Fibroblast of lung (primary cell): ENCODE results near the gene CCT7. TPM values are rescaled to one million over a fixed set of nuclear protein-coding genes. Genes with fewer than 3 reads are reported as not detected.

Experiments used
- DNase-seq, 2 donors: peaks; one replicate each; pipeline versions ENCODE4 v3.0.0 to v3.0.0-alpha.2; 2010; ENCODE audit warnings: low read depth in 2 of 2
- H2AFZ ChIP-seq: 2 replicates; pipeline ENCODE4 v1.5.1; 2012; ENCODE audit warnings: low read length, control low read depth, inconsistent platforms
- H3K27ac ChIP-seq: 2 replicates; pipeline ENCODE4 v1.5.1; 2011; ENCODE audit warnings: low read length, control low read depth; ENCODE audit not compliant: insufficient read depth
- H3K27me3 ChIP-seq: 2 replicates; pipeline ENCODE4 v1.5.1; 2011; ENCODE audit warnings: mild to moderate bottlenecking, low read length; ENCODE audit not compliant: control insufficient read depth, insufficient read depth
- H3K36me3 ChIP-seq: 2 replicates; pipeline ENCODE4 v1.5.1; 2011; ENCODE audit warnings: low read length; ENCODE audit not compliant: control insufficient read depth, insufficient read depth
- H3K4me1 ChIP-seq: 2 replicates; pipeline ENCODE4 v1.5.1; 2011; ENCODE audit warnings: low read length; ENCODE audit not compliant: control insufficient read depth, insufficient read depth; ENCODE audit errors: extremely low read depth
- H3K4me2 ChIP-seq: 2 replicates; pipeline ENCODE4 v1.5.1; 2011; ENCODE audit warnings: low read length, control low read depth; ENCODE audit not compliant: insufficient read depth; ENCODE audit errors: extremely low read depth
- H3K4me3 ChIP-seq, 4 experiments: fragments of 200-600 bp in 1 of 4; sonication (generic) in 1 of 4; replicated peaks in 1 of 4; 2 replicates each; pipeline ENCODE4 v1.5.1; 2011 to 2016; ENCODE audit warnings: low read length in 4 of 4, low read depth in 3 of 4, mild to moderate bottlenecking in 3 of 4, control low read depth in 2 of 4, inconsistent platforms in 1 of 4, mixed read lengths in 1 of 4; ENCODE audit not compliant: insufficient read depth in 1 of 4; ENCODE audit errors: control extremely low read depth in 1 of 4
- H3K79me2 ChIP-seq: 2 replicates; pipeline ENCODE4 v1.5.1; 2012; ENCODE audit warnings: mild to moderate bottlenecking, low read length, inconsistent platforms; ENCODE audit not compliant: control insufficient read depth, insufficient read depth
- H3K9ac ChIP-seq: 2 replicates; pipeline ENCODE4 v1.5.1; 2011; ENCODE audit warnings: mild to moderate bottlenecking, low read length, control low read depth; ENCODE audit not compliant: insufficient read depth
- H3K9me3 ChIP-seq: 2 replicates; pipeline ENCODE4 v1.5.1; 2012; ENCODE audit warnings: low read depth, low read length; ENCODE audit not compliant: control insufficient read depth, insufficient read depth
- H4K20me1 ChIP-seq: 2 replicates; pipeline ENCODE4 v1.5.1; 2011; ENCODE audit warnings: low read length; ENCODE audit not compliant: control insufficient read depth, insufficient read depth; ENCODE audit errors: extremely low read depth
- CTCF ChIP-seq, 2 donors: IDR thresholded peaks in 1 of 2; conservative IDR thresholded peaks in 1 of 2; 1 replicate in 1 of 2; 2 replicates in 1 of 2; pipeline ENCODE4 v1.5.1; 2011 to 2012; ENCODE audit warnings: low read length in 2 of 2, control low read depth in 1 of 2, inconsistent platforms in 1 of 2, low read depth in 1 of 2, mild to moderate bottlenecking in 1 of 2
- EZH2 ChIP-seq: IDR thresholded peaks from 2 replicates; pipeline ENCODE4 v1.5.1; 2012; ENCODE audit warnings: low read length, control low read depth, mild to moderate bottlenecking; ENCODE audit errors: missing control alignments
- polyA plus RNA-seq, 2 donors: library from polyadenylated mRNA; depleted of rRNA in 1 of 2; stranded (reverse) in 1 of 2; unstranded in 1 of 2; fragments of >200 nt; gene quantifications; 2 replicates each; pipeline ENCODE4 v1.2.1, GENCODE V29; 2011 to 2012; ENCODE audit warnings: missing spikeins in 1 of 2
- total RNA-seq: library from RNA; depleted of rRNA; stranded (reverse); fragments of >200 nt; gene quantifications from 2 replicates; pipeline ENCODE4 v1.2.1, GENCODE V29; 2014

The CCT7 gene
- total and polyA plus RNA-seq, 2 donors (not counting 1 experiment from before 2014, with no cell fraction given): 233 to 299 TPM

- H3K36me3 ChIP-seq: peaks cover 6% of the 10 kb centered on the region
- no peak overlapping the region for H3K9ac ChIP-seq
- no peak overlapping the region for H3K4me2 ChIP-seq
- no peak overlapping the region for H3K27ac ChIP-seq
- no peak for TF ChIP-seq EZH2
- no peak for TF ChIP-seq CTCF (conservative IDR thresholded peaks at IDR 0.05 in 1 of 2, IDR thresholded peaks at IDR 0.05 in 1 of 2; ENCODE audit: low read depth in 1 of 2, low read length in 2 of 2)
- H4K20me1 ChIP-seq: no peaks in the 10 kb centered on the region
- H2AFZ ChIP-seq: no peak overlapping the region
- DNase-seq: no peak
- no peak overlapping the region for H3K4me3 ChIP-seq
- H3K4me1 ChIP-seq: peaks cover 3% of the 10 kb centered on the region
- no peaks in the 10 kb centered on the region for H3K9me3 ChIP-seq
- no peaks in the 10 kb centered on the region for H3K27me3 ChIP-seq
- peaks cover 2% of the 10 kb centered on the region for H3K79me2 ChIP-seq
Observed at GRCh38 chr2:73228631-73229030, 5.5 kb upstream of the CCT7 start.

- Histone ChIP-seq H3K36me3 (peaks cover 5% of the 10 kb centered on the region), H3K9me3 (no peaks in the 10 kb centered on the region), H3K9ac (peak overlapping the region; percentile 74), H3K4me2 (peak overlapping the region; percentile 80), H3K79me2 (peaks cover 36% of the 10 kb centered on the region), H2AFZ (peak overlapping the region; percentile 85), H4K20me1 (no peaks in the 10 kb centered on the region), H3K27ac (peak overlapping the region; percentile 66), H3K27me3 (no peaks in the 10 kb centered on the region), H3K4me1 (peaks cover 8% of the 10 kb centered on the region), H3K4me3 (peak overlapping the region; percentile 61 to 94 (median 68))
- no peak for DNase-seq
- TF ChIP-seq EZH2 (no peak), CTCF (conservative IDR thresholded peaks at IDR 0.05 in 1 of 2, IDR thresholded peaks at IDR 0.05 in 1 of 2; ENCODE audit: low read depth in 1 of 2, low read length in 2 of 2) (no peak)
Observed at GRCh38 chr2:73232403-73233153, 1.5 kb upstream of the CCT7 start.

- H4K20me1 ChIP-seq: no peaks in the 10 kb centered on the region
- no peak for TF ChIP-seq EZH2
- TF ChIP-seq CTCF (conservative IDR thresholded peaks at IDR 0.05 in 1 of 2, IDR thresholded peaks at IDR 0.05 in 1 of 2; ENCODE audit: low read depth in 1 of 2, low read length in 2 of 2): no peak
Observed at GRCh38 chr2:73233154-73233931, 765 bp upstream of the CCT7 start, which contains the start of gene PRADC1. TSS of gene PRADC1 (minus strand) at chr2:73233239. CDS start at chr2:73233160, 79 bp downstream.

More at GRCh38 chr2:73233154-73233931, 765 bp upstream of the CCT7 start, which contains the start of gene PRADC1:
- H3K27ac ChIP-seq: peak within 1 kb of the TSS; percentile 90
- peaks cover 8% of the 10 kb centered on the region for H3K4me1 ChIP-seq
- peak within 1 kb of the TSS; percentile 92 for H3K9ac ChIP-seq
- peak within 1 kb of the TSS; percentile 73 to 98 (median 92) for H3K4me3 ChIP-seq
- peak; percentile 99 to 100 for DNase-seq
- peaks cover 44% of the 10 kb centered on the region for H3K79me2 ChIP-seq
- peak within 1 kb of the TSS; percentile 99 for H2AFZ ChIP-seq
- no peaks in the 10 kb centered on the region for H3K9me3 ChIP-seq
- H3K27me3 ChIP-seq: no peaks in the 10 kb centered on the region
- H3K36me3 ChIP-seq: peaks cover 2% of the 10 kb centered on the region
- peak within 1 kb of the TSS; percentile 100 for H3K4me2 ChIP-seq
